CD14-positive monocyte (primary cell): ENCODE data around the gene NPAS3. TPM values are rescaled to one million over a fixed set of nuclear protein-coding genes. Genes with fewer than 3 reads are reported as not detected.

Experiments
- DNase-seq, 3 donors: peaks; one replicate each; pipeline ENCODE4 v3.0.0-alpha.2; 2011 to 2022
- H2AFZ ChIP-seq: 2 replicates; pipeline ENCODE4 v1.6.0; 2012; ENCODE audit warnings: mild to moderate bottlenecking, low read depth, low read length, inconsistent platforms; ENCODE audit not compliant: insufficient read depth, poor library complexity, severe bottlenecking
- H3K27ac ChIP-seq, 2 donors: 1 replicate in 1 of 2; 2 replicates in 1 of 2; pipeline ENCODE4 v1.5.1; 2012 to 2013; ENCODE audit warnings: low read length in 2 of 2, control low read depth in 1 of 2, inconsistent platforms in 1 of 2, low read depth in 1 of 2, mild to moderate bottlenecking in 1 of 2
- H3K27me3 ChIP-seq, 2 donors: one replicate each; pipeline versions ENCODE4 v1.6.0 to v1.6.1; 2011 to 2013; ENCODE audit warnings: low read length in 2 of 2; ENCODE audit not compliant: control insufficient read depth in 2 of 2, insufficient read depth in 2 of 2
- H3K36me3 ChIP-seq, 2 donors: replicated peaks in 1 of 2; 1 replicate in 1 of 2; 2 replicates in 1 of 2; pipeline versions ENCODE4 v1.5.1 to v1.6.1; 2012 to 2013; ENCODE audit warnings: low read length in 2 of 2, control low read depth in 1 of 2, inconsistent platforms in 1 of 2, mild to moderate bottlenecking in 1 of 2; ENCODE audit not compliant: insufficient read depth in 2 of 2, control insufficient read depth in 1 of 2
- H3K4me1 ChIP-seq, 2 donors: 1 replicate in 1 of 2; 2 replicates in 1 of 2; pipeline versions ENCODE4 v1.5.1 to v1.6.1; 2012 to 2013; ENCODE audit warnings: low read length in 2 of 2, control low read depth in 1 of 2, inconsistent platforms in 1 of 2, mild to moderate bottlenecking in 1 of 2, moderate library complexity in 1 of 2; ENCODE audit not compliant: insufficient read depth in 2 of 2, control insufficient read depth in 1 of 2
- H3K4me2 ChIP-seq: replicated peaks from 2 replicates; pipeline ENCODE3; 2012; ENCODE audit warnings: low read length, moderate library complexity, mild to moderate bottlenecking; ENCODE audit not compliant: poor library complexity, severe bottlenecking; ENCODE audit errors: extremely low read depth
- H3K4me3 ChIP-seq, 3 experiments: fragments of 200-600 bp in 1 of 3; sonication (generic) in 1 of 3; replicated peaks in 1 of 3; 1 replicate in 2 of 3; 2 replicates in 1 of 3; pipeline ENCODE4 v1.5.1; 2011 to 2013; ENCODE audit warnings: low read length in 3 of 3, mild to moderate bottlenecking in 3 of 3, control low read depth in 2 of 3, low read depth in 2 of 3, inconsistent platforms in 1 of 3, moderate library complexity in 1 of 3
- H3K79me2 ChIP-seq: 2 replicates; pipeline ENCODE4 v1.6.0; 2012; ENCODE audit warnings: mild to moderate bottlenecking, control low read depth, inconsistent platforms, low read length, moderate library complexity; ENCODE audit not compliant: insufficient read depth
- H3K9ac ChIP-seq: 2 replicates; pipeline ENCODE4 v1.6.0; 2017; ENCODE audit warnings: low read length, mild to moderate bottlenecking; ENCODE audit not compliant: insufficient read depth, poor library complexity, severe bottlenecking
- H3K9me3 ChIP-seq, 2 donors: replicated peaks in 1 of 2; 1 replicate in 1 of 2; 2 replicates in 1 of 2; pipeline versions ENCODE4 v1.5.1 to v1.6.1; 2012 to 2013; ENCODE audit warnings: low read length in 2 of 2, control low read depth in 1 of 2; ENCODE audit not compliant: control insufficient read depth in 1 of 2, insufficient read depth in 1 of 2
- H4K20me1 ChIP-seq: 2 replicates; pipeline ENCODE4 v1.6.0; 2012; ENCODE audit warnings: mild to moderate bottlenecking, low read length, control low read depth, moderate library complexity; ENCODE audit not compliant: insufficient read depth
- H3K27ac Mint-ChIP-seq, 7 donors: one replicate each; pipeline ENCODE4 v1.8.0; 2020; ENCODE audit warnings: mild to moderate bottlenecking in 7 of 7, mixed read lengths in 7 of 7, moderate library complexity in 6 of 7, inconsistent platforms in 2 of 7
- H3K27me3 Mint-ChIP-seq, 3 donors: one replicate each; pipeline ENCODE4 v1.8.0; 2021 to 2022; ENCODE audit warnings: low read depth in 3 of 3, mild to moderate bottlenecking in 3 of 3, mixed read lengths in 3 of 3, moderate library complexity in 3 of 3, inconsistent platforms in 1 of 3
- H3K36me3 Mint-ChIP-seq, 2 donors: one replicate each; pipeline ENCODE4 v1.8.0; 2020; ENCODE audit warnings: mixed read lengths in 2 of 2, inconsistent platforms in 1 of 2, mild to moderate bottlenecking in 1 of 2
- H3K4me1 Mint-ChIP-seq: one replicate; pipeline ENCODE4 v1.8.0; 2020; ENCODE audit warnings: mild to moderate bottlenecking, mixed read lengths
- H3K4me3 Mint-ChIP-seq, 2 donors: one replicate each; pipeline ENCODE4 v1.8.0; 2020; ENCODE audit warnings: mild to moderate bottlenecking in 2 of 2, mixed read lengths in 2 of 2, moderate library complexity in 1 of 2
- H3K9me3 Mint-ChIP-seq, 7 donors: one replicate each; pipeline ENCODE4 v1.8.0; 2020 to 2022; ENCODE audit warnings: mixed read lengths in 7 of 7, mild to moderate bottlenecking in 6 of 7, moderate library complexity in 6 of 7, inconsistent platforms in 2 of 7
- WGBS: methylation state at CpG from one replicate; pipeline ENCODE4 v1.1.5; 2013; ENCODE audit warnings: missing lambda C conversion rate; ENCODE audit not compliant: insufficient coverage; 5-methylcytosine and 5-hydroxymethylcytosine counted together
- intact Hi-C, 2 donors: fragments of 100-400 bp; cut with micrococcal nuclease; formaldehyde crosslinking; loops; one replicate each; pipeline versions ENCODE4 v1.15.0 to v1.15.1; 2023
- polyA plus RNA-seq, 3 donors: library from polyadenylated mRNA; depleted of rRNA in 1 of 3; unstranded in 2 of 3; stranded (reverse) in 1 of 3; fragments of 300-500 nt in 2 of 3; fragments of >200 nt in 1 of 3; fragmentation: Illumina TruSeq in 2 of 3; gene quantifications; 1 replicate in 2 of 3; 2 replicates in 1 of 3; pipeline ENCODE4 v1.2.3, GENCODE V29; 2012 to 2021
- TF ChIP-seq, protein P1 (sequence below): fragments of 200-600 bp; IDR thresholded peaks from one replicate; pipeline ENCODE4 v1.8.0; 2022; ENCODE audit warnings: antibody characterized with exemption, mild to moderate bottlenecking

The NPAS3 gene
- polyA plus RNA-seq, 3 donors, result not detected

DNA sequence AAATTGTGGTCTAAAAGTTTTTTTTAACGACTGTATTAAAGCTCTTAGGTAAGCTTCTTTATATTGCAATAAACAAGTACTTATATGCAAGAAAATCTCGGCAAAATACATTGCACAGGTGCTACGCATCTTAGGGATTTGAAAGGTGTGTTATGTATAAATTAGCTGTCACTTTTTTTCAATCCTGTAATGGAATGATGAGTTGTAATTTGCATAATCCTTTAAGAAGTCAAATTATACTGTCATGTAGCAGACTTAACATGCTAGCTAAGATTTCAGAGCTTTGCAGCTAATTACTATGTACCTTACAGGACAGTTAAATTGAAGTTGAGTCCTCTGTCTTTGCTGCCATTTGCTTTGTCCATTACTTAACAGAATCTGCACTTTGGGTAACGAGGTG, 117.5 kb downstream of the NPAS3 start:
- no peak for DNase-seq
- Histone ChIP-seq H3K4me2 (no peak overlapping the region), H3K27ac (no peak overlapping the region), H3K79me2 (no peaks in the 10 kb centered on the region), H3K27me3 (no peaks in the 10 kb centered on the region), H3K4me3 (no peak overlapping the region), H4K20me1 (no peaks in the 10 kb centered on the region), H2AFZ (no peak overlapping the region), H3K9me3 (no peaks in the 10 kb centered on the region), H3K4me1 (no peaks in the 10 kb centered on the region), H3K36me3 (no peaks in the 10 kb centered on the region), H3K9ac (no peak overlapping the region)
- H3K36me3 Mint-ChIP-seq, result no peaks in the 10 kb centered on the region
- no peaks in the 10 kb centered on the region for H3K27me3 Mint-ChIP-seq
- H3K27ac Mint-ChIP-seq, result no peak overlapping the region
- no CpG with 5 or more reads among the region's 4 CpGs for WGBS
- H3K4me3 Mint-ChIP-seq, result no peak overlapping the region
- no peaks in the 10 kb centered on the region for H3K4me1 Mint-ChIP-seq
- intact Hi-C loops, result no loop called here
- TF ChIP-seq, protein P1, sequence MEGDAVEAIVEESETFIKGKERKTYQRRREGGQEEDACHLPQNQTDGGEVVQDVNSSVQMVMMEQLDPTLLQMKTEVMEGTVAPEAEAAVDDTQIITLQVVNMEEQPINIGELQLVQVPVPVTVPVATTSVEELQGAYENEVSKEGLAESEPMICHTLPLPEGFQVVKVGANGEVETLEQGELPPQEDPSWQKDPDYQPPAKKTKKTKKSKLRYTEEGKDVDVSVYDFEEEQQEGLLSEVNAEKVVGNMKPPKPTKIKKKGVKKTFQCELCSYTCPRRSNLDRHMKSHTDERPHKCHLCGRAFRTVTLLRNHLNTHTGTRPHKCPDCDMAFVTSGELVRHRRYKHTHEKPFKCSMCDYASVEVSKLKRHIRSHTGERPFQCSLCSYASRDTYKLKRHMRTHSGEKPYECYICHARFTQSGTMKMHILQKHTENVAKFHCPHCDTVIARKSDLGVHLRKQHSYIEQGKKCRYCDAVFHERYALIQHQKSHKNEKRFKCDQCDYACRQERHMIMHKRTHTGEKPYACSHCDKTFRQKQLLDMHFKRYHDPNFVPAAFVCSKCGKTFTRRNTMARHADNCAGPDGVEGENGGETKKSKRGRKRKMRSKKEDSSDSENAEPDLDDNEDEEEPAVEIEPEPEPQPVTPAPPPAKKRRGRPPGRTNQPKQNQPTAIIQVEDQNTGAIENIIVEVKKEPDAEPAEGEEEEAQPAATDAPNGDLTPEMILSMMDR, result no peak
- peaks cover 0 to 6% (median 0%) of the 10 kb centered on the region in 7 donors for H3K9me3 Mint-ChIP-seq

DNA sequence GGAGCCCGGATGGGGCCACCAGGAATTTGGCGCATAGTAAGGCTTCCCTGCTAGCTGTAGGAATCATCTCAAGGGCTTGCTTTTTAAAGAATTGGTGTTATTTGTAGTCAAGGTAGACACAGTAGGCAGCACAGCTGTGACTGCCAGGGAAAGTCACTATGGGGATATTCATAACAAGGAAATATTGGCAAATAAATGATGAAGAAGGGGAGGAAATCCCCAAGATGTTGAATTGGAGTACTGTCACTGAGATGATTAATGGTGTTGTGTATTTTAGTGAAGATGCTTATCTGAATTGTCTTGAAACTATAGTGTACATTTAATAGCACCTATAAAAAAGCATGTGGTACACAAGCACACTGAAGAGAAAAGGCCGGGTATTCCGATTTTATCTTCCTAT, 118.9 kb downstream of the NPAS3 start:
- Mint-ChIP-seq H3K27me3 (no peaks in the 10 kb centered on the region), H3K4me1 (no peaks in the 10 kb centered on the region), H3K4me3 (no peak overlapping the region), H3K36me3 (no peaks in the 10 kb centered on the region), H3K9me3 (peaks cover 0 to 6% (median 2%) of the 10 kb centered on the region in 7 donors), H3K27ac (no peak overlapping the region)
- Histone ChIP-seq H3K36me3 (no peaks in the 10 kb centered on the region), H3K9me3 (no peaks in the 10 kb centered on the region), H3K4me1 (no peaks in the 10 kb centered on the region), H3K27me3 (no peaks in the 10 kb centered on the region), H2AFZ (no peak overlapping the region), H3K27ac (no peak overlapping the region), H3K79me2 (no peaks in the 10 kb centered on the region), H3K4me2 (no peak overlapping the region), H4K20me1 (no peaks in the 10 kb centered on the region), H3K4me3 (no peak overlapping the region), H3K9ac (no peak overlapping the region)
- TF ChIP-seq, protein P1, result no peak
- WGBS, result 100% methylated on average over 2 of the region's 4 CpGs
- intact Hi-C loops, result no loop called here
- DNase-seq, result no peak
